K562 (cell line): ENCODE data around the gene CAMK2D. TPM values are rescaled to one million over a fixed set of nuclear protein-coding genes. Genes with fewer than 3 reads are reported as not detected.

Source experiments
- ATAC-seq: fragments of 200-7000 bp; cut with Tn5 transposase; 3 replicates; pipeline ENCODE4 v1.9.1; 2020; ENCODE audit warnings: moderate library complexity
- BruUV-seq: library from RNA; stranded (reverse); fragments of 400-500 nt; replicated peaks from 2 replicates; lab custom pipeline; 2021; lab: Mats Ljungman, UMichigan
- CTCF ChIA-PET: fragments of 300-600 bp; formaldehyde crosslinking; extraction: SDS; loops from one replicate; lab custom pipeline; 2021; ENCODE audit warnings: low intra/inter-chr PET ratio; lab: Yijun Ruan, JAX
- POLR2A ChIA-PET: fragments of 300-600, 350-650 bp; sonication (Branson Sonifier 250); formaldehyde crosslinking; extraction: SDS; loops from one replicate; lab custom pipeline; 2021; ENCODE audit warnings: antibody characterized with exemption, inconsistent platforms; lab: Yijun Ruan, JAX
- DNase-seq, 4 experiments: peaks; one replicate each; pipeline versions ENCODE4 v3.0.0 to v3.0.0-alpha.2; 2011 to 2018; ENCODE audit warnings: low spot score in 3 of 4, mixed read lengths in 3 of 4; ENCODE audit errors: extremely low read depth in 1 of 4
- FAIRE-seq: peaks from 2 replicates; lab custom pipeline; 2011; peaks lifted over from hg19 to GRCh38; lab: Jason Lieb, UNC
- H2AFZ ChIP-seq: 2 replicates; pipeline ENCODE4 v1.6.0; 2011; ENCODE audit warnings: low read depth, low read length, control low read depth, inconsistent platforms
- H3K27ac ChIP-seq: fragments of 200-600 bp; 3 replicates; pipeline ENCODE4 v1.8.0; 2011; ENCODE audit warnings: low read depth, mild to moderate bottlenecking, control low read depth, inconsistent platforms, low read length, moderate library complexity, mixed read lengths; ENCODE audit errors: extremely low read depth
- H3K27me3 ChIP-seq, 2 experiments: fragments of 300-600 bp in 1 of 2; 2 replicates in 1 of 2; 3 replicates in 1 of 2; pipeline versions ENCODE4 v1.6.0 to v1.8.0; 2011; ENCODE audit warnings: inconsistent platforms in 2 of 2, low read length in 2 of 2, mild to moderate bottlenecking in 1 of 2, mixed read lengths in 1 of 2, moderate library complexity in 1 of 2; ENCODE audit not compliant: control insufficient read depth in 2 of 2, insufficient read depth in 2 of 2
- H3K36me3 ChIP-seq: fragments of 300-600 bp; 3 replicates; pipeline ENCODE4 v1.8.0; 2011; ENCODE audit warnings: mild to moderate bottlenecking, low read length, inconsistent platforms; ENCODE audit not compliant: control insufficient read depth, insufficient read depth
- H3K4me1 ChIP-seq, 2 experiments: fragments of 200-600 bp in 1 of 2; replicated peaks in 1 of 2; 2 replicates in 1 of 2; 3 replicates in 1 of 2; pipeline versions ENCODE4 v1.5.1 to v1.8.0; 2011; ENCODE audit warnings: inconsistent platforms in 2 of 2, low read length in 2 of 2, mild to moderate bottlenecking in 1 of 2, mixed read lengths in 1 of 2, moderate library complexity in 1 of 2; ENCODE audit not compliant: control insufficient read depth in 2 of 2, insufficient read depth in 2 of 2
- H3K4me2 ChIP-seq: 2 replicates; pipeline ENCODE4 v1.6.1; 2011; ENCODE audit warnings: low read length, control low read depth, inconsistent platforms, mixed read lengths; ENCODE audit not compliant: insufficient read depth
- H3K4me3 ChIP-seq: fragments of 200-600 bp; sonication (generic), shearing (Covaris generic); 2 replicates; pipeline ENCODE4 v1.5.1; 2016; ENCODE audit warnings: control low read depth, inconsistent platforms
- H3K79me2 ChIP-seq: fragments of 200-600 bp; 3 replicates; pipeline ENCODE4 v1.8.0; 2011; ENCODE audit warnings: low read length, inconsistent platforms; ENCODE audit not compliant: control insufficient read depth, insufficient read depth
- H3K9ac ChIP-seq, 2 experiments: 2 replicates each; pipeline versions ENCODE4 v1.6.0 to v1.6.1; 2011; ENCODE audit warnings: low read depth in 2 of 2, low read length in 2 of 2, control low read depth in 1 of 2, inconsistent platforms in 1 of 2, mild to moderate bottlenecking in 1 of 2, mixed read lengths in 1 of 2; ENCODE audit not compliant: insufficient read depth in 1 of 2
- H3K9me1 ChIP-seq: one replicate; pipeline ENCODE4 v1.6.0; 2011; ENCODE audit warnings: inconsistent platforms, mild to moderate bottlenecking, low read length, moderate library complexity; ENCODE audit not compliant: control insufficient read depth, insufficient read depth
- H3K9me3 ChIP-seq: replicated peaks from 2 replicates; pipeline ENCODE4 v1.5.1; 2011; ENCODE audit warnings: low read depth, low read length, inconsistent platforms; ENCODE audit not compliant: control insufficient read depth, insufficient read depth
- H4K20me1 ChIP-seq: replicated peaks from 2 replicates; pipeline ENCODE4 v1.6.1; 2011; ENCODE audit warnings: low read length, inconsistent platforms, mixed read lengths; ENCODE audit not compliant: control insufficient read depth, insufficient read depth
- BRD9 ChIP-seq: fragments of 450-650 bp; IDR thresholded peaks from 2 replicates; pipeline ENCODE4 v1.6.1; 2018; ENCODE audit warnings: low read depth; ENCODE audit not compliant: partially characterized antibody
- CAMTA2 ChIP-seq: fragments of 250-450 bp; sonication (Bioruptor Pico); conservative IDR thresholded peaks from 2 replicates; pipeline ENCODE4 v1.5.1; 2022
- CBFA2T2 ChIP-seq: fragments of 450-650 bp; conservative IDR thresholded peaks from 2 replicates; pipeline ENCODE4 v1.6.1; 2017; ENCODE audit warnings: mild to moderate bottlenecking
- PTRF ChIP-seq: fragments of 450-650 bp; IDR thresholded peaks from 2 replicates; pipeline ENCODE4 v1.6.1; 2016; ENCODE audit warnings: mild to moderate bottlenecking, missing genetic modification characterization, missing compliant biosample characterization
- PYGO2 ChIP-seq: fragments of 450-650 bp; IDR thresholded peaks from 2 replicates; pipeline ENCODE4 v1.6.1; 2016; ENCODE audit warnings: mild to moderate bottlenecking, missing genetic modification characterization, moderate library complexity, missing compliant biosample characterization
- TAF7 ChIP-seq: fragments of 450-650 bp; IDR thresholded peaks from 2 replicates; pipeline ENCODE4 v1.6.1; 2016; ENCODE audit warnings: missing genetic modification characterization, missing compliant biosample characterization
- ZNF282 ChIP-seq: sonication (generic); formaldehyde crosslinking; IDR thresholded peaks from 2 replicates; pipeline ENCODE4 v1.8.1; 2023; ENCODE audit warnings: missing genetic modification reagents
- WGBS: fragments of 100-300 bp; shearing (Covaris generic); methylation state at CpG from one replicate; pipeline ENCODE4 v1.1.6; 2016; ENCODE audit warnings: low coverage, mixed read lengths; ENCODE audit not compliant: insufficient coverage; ENCODE audit errors: missing lambda C conversion rate; 5-methylcytosine and 5-hydroxymethylcytosine counted together
- in situ Hi-C: fragments of 300-500 bp; cut with MboI; formaldehyde crosslinking; loops from 4 replicates; pipeline ENCODE4 v1.15.0; 2018; ENCODE audit warnings: inconsistent platforms, mixed read lengths
- intact Hi-C: fragments of 100-400 bp; cut with micrococcal nuclease; formaldehyde crosslinking; loops from 2 replicates; pipeline ENCODE4 v1.14.2; 2022
- polyA plus RNA-seq, 8 experiments: library from polyadenylated mRNA; depleted of rRNA in 4 of 8; stranded (reverse) in 5 of 8; unstranded in 3 of 8; fragments of >200 nt; fragmentation: Nextera tagmentation in 2 of 8; fragmentation: Illumina TruSeq in 1 of 8; extraction: Ambion mirVana in 2 of 8; extraction: Trizol in 1 of 8; gene quantifications; 2 replicates each; pipeline versions ENCODE4 v1.2.1 to v1.2.3, GENCODE V29; 2011 to 2014; ENCODE audit warnings: inconsistent platforms in 1 of 8, missing spikeins in 1 of 8
- total RNA-seq, 7 experiments: library from RNA; depleted of rRNA in 6 of 7; stranded (reverse); fragments of >200 nt in 6 of 7; fragmentation: Illumina TruSeq in 2 of 7; extraction: Trizol in 2 of 7; gene quantifications; 2 replicates each; pipeline versions ENCODE4 v1.2.1 to v1.2.3, GENCODE V29; 2011 to 2021; ENCODE audit warnings: low replicate concordance in 1 of 7
- TF ChIP-seq, protein P1 (sequence below), 2 experiments: fragments of 450-650 bp; formaldehyde crosslinking in 1 of 2; IDR thresholded peaks; 2 replicates each; pipeline versions ENCODE4 v1.4.0 to v1.6.1; 2014 to 2020; ENCODE audit warnings: mild to moderate bottlenecking in 2 of 2, borderline replicate concordance in 1 of 2, low read depth in 1 of 2

CAMK2D gene
- total and polyA plus RNA-seq, 9 of the 15 experiments (the other 6 are each of a cell fraction or from before 2014, with no cell fraction given): 0.01 to 0.33 (median 0.04) TPM; not detected in 2

GRCh38 chr4:113699772-113700171 is 61.8 kb downstream of the CAMK2D start:
- Histone ChIP-seq H3K36me3 (no peaks in the 10 kb centered on the region), H3K27ac (no peak overlapping the region), H3K9ac (no peak overlapping the region), H3K79me2 (no peaks in the 10 kb centered on the region), H4K20me1 (no peaks in the 10 kb centered on the region), H2AFZ (no peak overlapping the region), H3K27me3 (no peaks in the 10 kb centered on the region), H3K4me2 (no peak overlapping the region), H3K4me3 (no peak overlapping the region), H3K4me1 (no peaks in the 10 kb centered on the region), H3K9me1 (no peaks in the 10 kb centered on the region), H3K9me3 (no peaks in the 10 kb centered on the region)
- TF ChIP-seq CBFA2T2 (no peak), BRD9 (no peak), PTRF (tag) (no peak), PYGO2 (no peak), TAF7 (tag) (no peak), ZNF282 (CRISPR knock-in tag) (no peak), CAMTA2 (no peak)
- TF ChIP-seq, protein P1, sequence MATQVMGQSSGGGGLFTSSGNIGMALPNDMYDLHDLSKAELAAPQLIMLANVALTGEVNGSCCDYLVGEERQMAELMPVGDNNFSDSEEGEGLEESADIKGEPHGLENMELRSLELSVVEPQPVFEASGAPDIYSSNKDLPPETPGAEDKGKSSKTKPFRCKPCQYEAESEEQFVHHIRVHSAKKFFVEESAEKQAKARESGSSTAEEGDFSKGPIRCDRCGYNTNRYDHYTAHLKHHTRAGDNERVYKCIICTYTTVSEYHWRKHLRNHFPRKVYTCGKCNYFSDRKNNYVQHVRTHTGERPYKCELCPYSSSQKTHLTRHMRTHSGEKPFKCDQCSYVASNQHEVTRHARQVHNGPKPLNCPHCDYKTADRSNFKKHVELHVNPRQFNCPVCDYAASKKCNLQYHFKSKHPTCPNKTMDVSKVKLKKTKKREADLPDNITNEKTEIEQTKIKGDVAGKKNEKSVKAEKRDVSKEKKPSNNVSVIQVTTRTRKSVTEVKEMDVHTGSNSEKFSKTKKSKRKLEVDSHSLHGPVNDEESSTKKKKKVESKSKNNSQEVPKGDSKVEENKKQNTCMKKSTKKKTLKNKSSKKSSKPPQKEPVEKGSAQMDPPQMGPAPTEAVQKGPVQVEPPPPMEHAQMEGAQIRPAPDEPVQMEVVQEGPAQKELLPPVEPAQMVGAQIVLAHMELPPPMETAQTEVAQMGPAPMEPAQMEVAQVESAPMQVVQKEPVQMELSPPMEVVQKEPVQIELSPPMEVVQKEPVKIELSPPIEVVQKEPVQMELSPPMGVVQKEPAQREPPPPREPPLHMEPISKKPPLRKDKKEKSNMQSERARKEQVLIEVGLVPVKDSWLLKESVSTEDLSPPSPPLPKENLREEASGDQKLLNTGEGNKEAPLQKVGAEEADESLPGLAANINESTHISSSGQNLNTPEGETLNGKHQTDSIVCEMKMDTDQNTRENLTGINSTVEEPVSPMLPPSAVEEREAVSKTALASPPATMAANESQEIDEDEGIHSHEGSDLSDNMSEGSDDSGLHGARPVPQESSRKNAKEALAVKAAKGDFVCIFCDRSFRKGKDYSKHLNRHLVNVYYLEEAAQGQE (IDR thresholded peaks at IDR 0.05; ENCODE audit: borderline replicate concordance): no peak
- TF ChIP-seq, protein P1 (CRISPR knock-in tag; IDR thresholded peaks at IDR 0.05; ENCODE audit: low read depth): no peak
- in situ Hi-C loops: no loop called here
- intact Hi-C loops: no loop called here
- ChIA-PET CTCF (no interaction called here), POLR2A (no interaction called here)
- DNase-seq (no peak), ATAC-seq (no peak), FAIRE-seq (no peak)
- WGBS: 0% methylated on average over 2 of the region's 2 CpGs
- BruUV-seq: no TSS peak
